CD4-positive, alpha-beta T cell treated with Interleukin-17A for 4 hours (primary cell): ENCODE results near the gene SYNDIG1.

ENCODE experiments used
- DNase-seq: peaks from one replicate; pipeline ENCODE4 v3.0.0-alpha.2; 2020; ENCODE audit warnings: mixed read lengths

Gene SYNDIG1

DNA sequence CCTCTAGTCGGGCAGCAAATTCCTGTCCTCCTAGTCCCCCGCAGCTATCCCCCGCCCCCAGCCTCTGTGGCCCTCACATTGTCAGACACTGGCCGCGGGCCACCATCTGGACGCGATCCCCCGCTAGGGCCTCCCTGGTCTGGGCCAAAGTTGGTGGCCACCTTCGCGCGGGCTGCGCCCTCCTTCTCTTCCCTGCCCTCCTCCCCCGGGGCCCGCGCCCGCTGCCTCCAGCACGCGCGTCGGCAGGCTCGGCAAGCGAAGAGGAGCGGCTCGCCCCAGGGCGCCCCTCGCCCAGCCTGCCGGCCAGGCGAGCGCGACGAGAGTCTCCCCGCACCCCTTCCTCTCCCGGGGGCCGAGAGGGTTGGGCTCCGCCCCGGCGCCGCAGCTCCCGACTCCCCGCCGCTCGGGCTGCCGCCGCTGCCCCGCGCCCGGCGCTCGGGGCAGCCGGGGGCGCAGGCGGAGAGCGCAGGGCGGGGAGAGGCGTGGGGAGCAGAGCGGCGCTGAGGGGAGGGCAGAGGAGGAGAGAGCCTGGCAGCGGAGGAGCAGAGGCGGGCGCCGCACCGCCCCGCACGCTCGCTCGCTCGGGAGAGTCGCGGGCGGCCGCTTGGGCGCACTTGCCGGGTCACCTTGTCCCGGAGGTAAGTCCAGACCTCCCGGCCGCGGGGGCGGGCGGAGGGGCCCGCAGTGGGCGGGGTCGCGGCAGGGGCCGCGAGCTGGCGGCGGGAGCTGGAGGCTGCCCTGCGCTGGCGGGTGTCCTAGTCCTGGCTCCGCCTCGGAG, at the start of gene SYNDIG1:
Gene SYNDIG1, plus strand, starts transcription at position 514 of the 778 bp plus-strand sequence. CDS start 73,469 bp downstream, outside the sequence.
- DNase-seq, result no peak

DNA sequence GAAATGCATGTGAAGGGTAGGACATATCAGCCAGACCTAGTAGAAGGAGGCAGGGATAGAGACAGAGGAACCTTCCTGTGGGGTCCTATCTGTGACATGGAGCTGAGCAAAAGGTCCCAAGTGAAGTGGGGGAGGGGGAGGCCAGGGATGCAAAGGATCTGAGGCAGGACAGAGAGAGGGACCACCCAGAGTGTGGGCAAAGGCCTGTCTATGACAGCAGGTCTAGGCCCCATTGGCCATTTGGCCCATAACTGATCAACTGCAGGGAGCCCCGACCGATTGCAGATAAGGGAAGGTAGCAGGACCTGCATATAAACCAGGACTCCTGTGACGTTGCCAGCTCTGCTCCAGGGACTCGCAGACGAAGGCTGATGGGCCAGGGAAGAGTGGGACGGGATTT, 49.6 kb upstream of the SYNDIG1 start:
- DNase-seq, result no peak

DNA sequence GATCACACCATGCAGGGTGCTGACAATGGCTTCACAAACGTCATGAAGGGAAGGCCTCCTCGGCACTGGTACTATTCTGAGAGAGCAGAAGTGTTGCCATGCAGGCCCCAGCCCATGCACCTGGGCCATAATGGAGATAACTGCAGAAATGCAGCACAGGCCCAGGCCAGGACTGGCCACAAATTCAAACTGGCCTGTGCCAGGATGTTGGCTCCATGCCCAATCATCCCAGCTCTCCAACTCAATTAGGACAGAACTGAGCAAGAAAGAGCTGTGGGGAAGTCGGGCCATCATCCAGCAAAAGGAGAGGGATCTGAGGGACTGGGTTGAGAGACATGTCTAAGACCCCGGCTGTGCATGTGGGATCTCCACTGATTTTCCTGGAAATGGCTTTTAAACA, 48.9 kb upstream of the SYNDIG1 start:
- DNase-seq, result no peak

DNA sequence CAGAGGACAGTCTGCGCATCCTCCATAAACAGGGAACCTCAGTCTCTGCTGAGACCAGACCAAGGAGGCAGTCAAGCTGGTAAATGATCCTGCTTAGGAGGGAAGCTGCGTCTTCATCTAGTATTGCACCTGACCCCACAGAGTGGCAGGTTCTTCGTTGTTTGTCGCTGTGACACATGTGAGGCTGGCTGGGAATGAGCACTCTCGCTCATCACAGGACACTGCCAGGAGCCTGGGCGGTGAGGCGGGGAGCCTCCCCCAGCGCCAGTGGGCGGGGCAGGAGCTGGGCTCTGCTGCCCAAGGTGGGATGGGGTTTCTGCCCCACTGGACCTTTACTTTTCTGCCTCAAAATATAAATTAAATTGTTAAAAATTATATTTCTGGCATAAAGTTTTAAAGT, 48.4 kb upstream of the SYNDIG1 start:
- DNase-seq, result no peak

DNA sequence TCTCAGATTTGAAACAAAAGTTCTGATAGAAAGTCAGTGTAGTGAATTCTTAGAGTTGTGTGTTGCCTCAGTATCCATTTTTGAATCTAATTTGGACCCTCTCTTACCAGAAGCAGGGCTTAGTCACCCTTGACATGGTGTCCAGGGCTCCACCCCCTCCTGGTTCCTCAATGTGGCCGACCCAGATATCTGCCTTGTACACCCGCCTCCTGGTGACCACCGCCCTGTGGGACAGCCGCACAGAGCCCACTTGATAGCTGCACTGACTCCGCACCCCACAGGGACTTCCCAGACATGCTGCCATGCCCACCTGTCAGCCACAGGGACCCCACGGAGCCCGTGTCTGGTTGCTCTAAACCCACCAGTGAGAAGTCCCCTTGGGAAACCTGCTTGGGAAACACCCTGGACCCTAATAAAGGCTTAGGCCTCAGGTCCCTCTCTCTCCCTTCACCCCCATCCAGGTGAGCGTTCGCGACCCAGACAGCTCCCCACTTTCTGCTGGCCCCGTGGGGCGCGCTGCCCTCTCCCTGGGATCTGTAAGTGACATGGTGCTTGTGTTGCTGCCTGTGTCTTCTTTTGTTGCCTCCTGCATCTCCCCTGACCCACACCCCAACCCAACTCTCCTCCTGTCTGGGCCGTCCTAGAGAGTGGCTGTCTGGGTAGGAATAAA, 47.2 kb upstream of the SYNDIG1 start:
- no peak for DNase-seq

DNA sequence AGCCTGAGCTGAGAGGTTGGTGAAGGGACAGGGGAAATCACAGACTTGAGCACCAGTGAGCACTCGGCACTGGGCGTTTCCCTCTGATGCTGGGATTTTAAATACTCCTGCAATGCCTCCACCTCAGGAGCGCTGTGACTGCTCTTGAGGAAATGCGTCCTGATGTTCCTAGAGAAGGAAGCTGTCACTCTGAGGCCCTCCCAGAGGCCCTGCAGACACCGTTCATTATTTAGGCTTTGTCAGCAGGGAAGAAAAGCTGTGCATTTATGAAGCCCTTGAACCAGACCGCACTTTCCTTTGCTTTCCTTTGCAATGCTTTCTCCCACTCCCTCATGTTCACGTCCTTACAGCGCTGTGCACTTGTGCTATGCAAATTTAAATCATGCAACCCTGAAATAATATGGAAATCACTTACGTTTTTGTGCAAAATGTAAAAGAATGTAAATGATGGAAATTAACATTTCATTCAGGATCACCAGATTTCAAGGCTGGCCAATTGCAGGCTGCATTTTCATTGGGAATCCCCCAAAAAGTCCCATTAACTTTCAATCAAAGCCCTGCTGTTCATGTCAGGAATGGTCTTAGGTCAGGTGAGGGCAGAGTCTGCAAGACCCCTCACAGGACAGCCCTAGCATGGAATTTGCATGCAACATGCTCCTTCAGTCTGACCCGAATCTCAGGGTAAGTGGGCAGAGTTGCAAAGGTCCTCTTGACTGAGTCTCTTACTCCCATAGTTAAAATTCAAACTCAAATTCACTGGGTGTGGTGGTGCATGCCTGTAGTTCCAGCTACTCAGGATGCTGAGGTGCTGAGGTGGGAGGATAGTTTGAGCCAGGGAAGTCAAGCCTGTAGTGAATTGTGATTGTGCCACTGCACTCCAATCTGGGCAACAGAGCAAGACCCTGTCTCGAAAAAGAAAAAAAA, 45.8 kb upstream of the SYNDIG1 start:
- DNase-seq, result no peak

DNA sequence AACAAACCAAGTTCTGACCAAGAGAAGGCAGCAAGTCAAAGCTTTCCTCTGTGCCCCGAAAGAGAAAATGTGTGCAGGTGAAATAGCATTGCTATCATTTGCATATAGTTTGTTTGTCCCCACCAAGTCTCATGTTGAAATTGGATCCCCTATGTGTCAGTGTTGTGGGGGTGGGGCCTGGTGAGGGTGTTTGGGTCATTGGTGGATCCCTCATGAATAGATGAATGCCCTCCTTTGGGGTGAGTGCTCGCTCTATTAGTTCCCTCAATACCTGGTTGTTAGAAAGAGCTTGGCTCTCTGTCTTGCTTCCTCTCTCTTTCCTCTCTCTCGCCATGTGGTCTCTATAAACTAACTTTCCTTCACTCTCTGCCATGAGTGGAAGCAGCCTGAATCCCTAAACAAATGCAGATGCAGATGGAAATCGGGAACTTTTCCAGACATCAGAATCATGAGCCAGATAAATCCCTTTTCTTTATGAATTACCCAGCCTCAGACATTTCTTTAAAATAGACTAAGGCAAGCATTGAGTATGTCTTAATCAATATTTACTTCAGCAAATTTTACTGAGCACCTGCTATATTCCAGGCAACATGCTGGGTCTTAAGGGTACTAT, 43.8 kb upstream of the SYNDIG1 start:
- no peak for DNase-seq

DNA sequence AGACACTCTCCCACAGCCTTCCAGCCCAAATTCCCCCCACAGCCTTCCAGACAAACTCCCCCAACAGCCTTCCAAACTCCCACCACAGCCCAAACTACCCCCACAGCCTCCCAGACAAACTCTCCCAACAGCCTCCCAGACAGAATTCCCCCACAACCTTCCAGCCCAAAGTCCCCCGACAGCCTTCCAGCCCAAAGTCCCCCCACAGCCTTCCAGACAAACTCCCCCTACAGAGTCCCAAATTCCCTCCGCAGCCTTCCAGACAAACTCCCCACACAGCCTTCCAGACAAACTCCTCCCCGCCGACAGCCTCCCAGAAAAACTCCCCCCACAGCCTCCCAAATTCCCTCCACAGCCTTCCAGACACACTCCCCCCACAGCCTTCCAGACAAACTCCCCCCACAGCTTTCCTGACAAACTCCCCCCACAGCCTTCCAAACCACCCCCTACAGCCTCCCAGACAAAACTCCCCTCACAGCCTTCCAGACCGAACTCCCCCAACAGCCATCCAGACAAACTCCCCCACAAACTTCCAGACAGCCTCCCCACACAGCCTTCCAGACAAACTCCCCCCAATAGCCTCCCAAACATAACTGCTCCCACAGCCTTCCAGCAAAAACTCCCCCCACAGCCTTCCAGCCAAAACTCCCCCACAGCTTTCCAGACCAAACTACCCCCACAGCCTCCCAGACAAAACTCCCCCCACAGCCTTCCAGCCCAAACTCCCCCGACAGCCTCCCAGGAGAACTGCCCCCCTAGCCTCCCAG, 38.0 kb upstream of the SYNDIG1 start:
- no peak for DNase-seq

DNA sequence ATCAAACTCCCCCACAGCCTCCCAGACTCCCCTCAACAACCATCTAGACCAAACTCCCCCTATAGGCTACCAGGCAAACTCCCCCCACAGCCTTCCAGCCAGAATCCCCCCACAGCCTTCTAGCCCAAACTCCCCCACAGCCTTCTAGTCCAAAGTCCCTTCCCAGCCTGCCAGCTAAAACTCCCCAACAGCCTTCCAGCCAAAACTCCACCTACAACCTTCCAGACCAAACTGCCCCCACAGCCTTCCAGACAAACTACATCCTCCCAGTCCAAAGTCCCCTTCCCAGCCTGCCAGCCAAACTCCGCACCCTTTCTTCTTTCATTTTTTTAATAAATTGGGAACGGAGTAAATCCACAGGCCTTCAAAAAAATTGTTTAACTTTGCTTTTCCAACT, 37.4 kb upstream of the SYNDIG1 start:
- no peak for DNase-seq

DNA sequence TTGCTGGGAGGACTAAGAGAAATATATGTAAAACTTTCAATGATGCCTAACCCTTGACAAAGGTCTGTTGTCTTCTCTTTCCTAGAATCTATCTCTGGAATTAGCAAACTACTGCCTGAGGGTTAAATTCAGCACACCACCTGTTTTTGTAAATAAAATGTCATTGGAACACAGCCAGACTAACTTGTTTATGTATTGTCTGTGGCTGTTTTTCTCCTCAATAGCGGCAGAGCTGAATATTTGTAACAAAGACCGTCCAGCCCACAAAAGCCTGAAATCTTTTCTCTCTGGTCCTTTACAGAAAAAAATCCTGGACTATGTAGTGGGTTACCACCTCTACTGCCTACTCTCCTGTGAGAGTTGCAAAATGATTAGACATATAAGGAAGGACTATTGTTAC, 33.3 kb upstream of the SYNDIG1 start:
- no peak for DNase-seq

DNA sequence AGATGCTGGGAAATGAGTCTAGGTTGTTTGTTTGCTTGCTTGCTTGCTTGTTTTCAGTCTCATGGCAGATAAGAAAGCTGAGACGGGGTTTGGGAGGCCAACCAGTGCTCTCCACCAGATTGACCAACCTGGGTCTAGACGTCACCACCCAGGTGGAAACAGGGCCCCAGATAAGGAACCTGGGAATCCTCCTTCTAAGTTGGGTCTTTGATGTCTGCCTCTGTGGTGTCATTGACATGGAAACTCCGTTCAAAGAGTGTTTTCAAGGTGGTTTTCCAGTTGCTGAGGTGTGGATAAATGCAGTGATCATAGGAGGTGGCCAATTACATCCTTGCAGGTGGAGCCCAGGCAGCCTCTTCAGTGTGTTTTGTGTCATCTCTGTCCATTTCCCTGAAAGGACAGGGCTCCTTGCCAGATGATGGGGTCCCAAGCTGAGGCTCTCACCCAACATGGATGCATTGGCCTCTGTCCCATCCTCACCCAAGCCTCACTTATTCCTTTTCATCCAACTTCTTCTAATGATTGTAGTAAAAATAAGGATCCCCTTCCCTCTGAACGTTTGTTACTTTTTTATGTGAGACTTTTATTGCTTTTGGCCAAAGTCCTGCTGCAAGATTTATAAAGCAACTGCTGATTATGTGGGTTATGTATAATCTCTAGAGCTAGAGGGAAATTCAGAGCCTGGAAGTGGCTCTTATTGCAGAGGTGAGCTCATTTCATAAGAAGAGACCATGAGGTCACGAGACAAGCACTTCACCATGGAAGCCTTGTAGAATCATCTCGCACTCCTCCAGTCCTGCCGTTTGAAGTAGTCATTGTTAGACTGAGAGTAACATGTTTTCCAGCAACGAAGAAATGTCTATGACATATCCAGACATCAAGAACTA, 32.0 kb upstream of the SYNDIG1 start:
- no peak for DNase-seq

DNA sequence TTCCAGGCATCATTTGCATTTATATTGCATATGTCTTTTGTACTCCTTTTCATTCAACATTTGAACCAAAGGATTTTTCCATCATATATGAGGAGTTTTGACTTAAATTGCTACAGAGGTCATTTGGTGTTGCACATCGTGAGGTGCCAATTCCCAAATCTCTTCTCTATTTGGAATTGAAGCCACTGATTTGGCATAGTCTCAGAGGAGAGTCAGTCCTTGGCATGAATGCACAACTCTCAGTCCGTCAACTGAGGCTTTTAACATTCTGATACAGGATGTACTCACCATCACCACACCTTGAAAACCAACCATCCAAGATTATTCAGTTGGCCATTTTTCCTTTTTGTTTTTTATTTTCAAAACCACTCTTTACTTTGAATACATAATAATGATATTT, 31.1 kb upstream of the SYNDIG1 start:
- no peak for DNase-seq

DNA sequence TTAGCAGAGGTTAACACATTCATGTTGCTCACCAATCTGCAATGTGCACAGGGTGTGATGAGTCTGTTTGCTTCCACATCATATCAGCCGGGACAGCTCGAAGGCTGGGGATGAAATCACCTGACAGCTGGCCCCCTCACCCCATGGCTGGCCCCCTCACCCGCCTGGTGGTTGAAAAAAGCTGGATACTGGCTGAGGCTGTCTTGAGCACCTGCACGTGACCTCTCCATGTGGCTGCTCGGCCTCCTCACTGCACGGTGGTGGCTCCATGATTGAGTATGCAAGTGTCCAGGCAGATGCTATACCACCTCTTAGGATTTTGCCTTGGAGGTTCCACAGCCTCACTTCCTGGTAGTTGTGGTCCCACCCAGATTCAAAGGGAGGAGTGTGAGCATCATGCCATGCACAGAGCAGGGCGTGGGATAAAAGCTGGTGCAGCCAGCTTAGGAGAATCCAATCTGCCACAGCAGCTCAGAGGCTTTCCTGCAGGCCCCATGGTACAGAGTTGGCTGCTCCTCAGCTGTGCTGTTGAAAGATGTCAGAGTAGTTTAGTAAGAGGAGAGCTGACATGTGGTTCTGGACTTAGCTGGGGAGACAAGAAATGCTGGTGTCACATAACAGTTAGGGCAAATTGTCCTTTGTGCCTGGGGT, 29.6 kb upstream of the SYNDIG1 start:
- no peak for DNase-seq

DNA sequence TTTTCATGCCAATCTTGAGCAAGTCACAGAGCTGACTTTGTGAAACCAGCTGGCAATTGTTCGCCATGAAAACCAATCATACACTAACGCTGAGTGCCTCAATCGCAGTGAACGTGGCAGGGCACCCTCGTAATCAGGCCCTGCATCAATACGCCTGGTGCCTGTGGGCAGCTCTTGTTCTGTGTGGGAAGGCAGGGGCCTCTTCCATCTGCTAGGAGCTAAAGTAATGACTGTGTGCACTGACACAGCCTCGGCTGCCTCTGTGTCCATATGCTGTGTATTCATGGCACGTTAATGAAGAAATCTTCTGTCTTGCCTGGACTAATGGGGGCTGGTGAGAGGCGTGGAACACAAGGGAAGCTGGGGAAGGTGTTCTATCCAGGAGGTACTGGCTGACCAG, 27.8 kb upstream of the SYNDIG1 start:
- no peak for DNase-seq

DNA sequence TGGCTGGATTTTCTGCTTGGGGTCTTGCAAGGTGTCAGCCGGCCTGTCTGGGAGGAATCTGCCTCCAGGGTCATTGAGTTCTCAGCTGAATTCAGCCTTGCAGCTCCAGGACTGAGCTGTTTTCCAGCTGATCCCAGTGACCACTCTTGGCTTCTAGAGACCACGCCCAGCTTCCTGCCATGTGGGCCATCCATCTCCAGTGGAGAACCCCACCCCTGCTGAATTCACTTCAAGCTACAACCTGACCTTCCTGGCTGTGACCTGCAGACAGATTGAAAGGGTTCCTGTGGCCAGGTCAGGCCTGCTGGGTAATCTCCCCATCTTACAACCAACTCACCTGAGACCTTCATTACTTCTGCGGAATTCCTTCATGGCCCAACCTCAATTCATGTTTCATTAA, 26.5 kb upstream of the SYNDIG1 start:
- no peak for DNase-seq

DNA sequence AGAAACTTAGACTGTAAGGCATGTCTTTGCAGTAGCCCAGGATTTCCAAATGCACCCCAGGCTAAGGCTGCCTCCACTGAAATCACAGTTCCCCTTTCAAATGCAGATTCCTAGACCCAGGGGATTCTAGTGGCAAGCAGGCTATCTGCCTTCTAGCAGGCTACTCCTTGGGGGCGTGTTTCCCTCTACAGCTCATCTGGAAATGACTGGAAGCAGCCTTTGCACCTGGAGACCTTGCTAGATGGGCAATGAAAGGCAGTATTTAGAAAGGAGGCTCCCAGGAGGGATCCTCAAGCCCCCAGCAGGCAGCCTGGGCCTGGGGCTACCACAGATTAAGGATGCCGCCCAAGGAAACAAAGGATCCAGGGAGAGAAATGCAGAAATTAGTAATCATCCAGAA, 26.0 kb upstream of the SYNDIG1 start:
- DNase-seq, result no peak

DNA sequence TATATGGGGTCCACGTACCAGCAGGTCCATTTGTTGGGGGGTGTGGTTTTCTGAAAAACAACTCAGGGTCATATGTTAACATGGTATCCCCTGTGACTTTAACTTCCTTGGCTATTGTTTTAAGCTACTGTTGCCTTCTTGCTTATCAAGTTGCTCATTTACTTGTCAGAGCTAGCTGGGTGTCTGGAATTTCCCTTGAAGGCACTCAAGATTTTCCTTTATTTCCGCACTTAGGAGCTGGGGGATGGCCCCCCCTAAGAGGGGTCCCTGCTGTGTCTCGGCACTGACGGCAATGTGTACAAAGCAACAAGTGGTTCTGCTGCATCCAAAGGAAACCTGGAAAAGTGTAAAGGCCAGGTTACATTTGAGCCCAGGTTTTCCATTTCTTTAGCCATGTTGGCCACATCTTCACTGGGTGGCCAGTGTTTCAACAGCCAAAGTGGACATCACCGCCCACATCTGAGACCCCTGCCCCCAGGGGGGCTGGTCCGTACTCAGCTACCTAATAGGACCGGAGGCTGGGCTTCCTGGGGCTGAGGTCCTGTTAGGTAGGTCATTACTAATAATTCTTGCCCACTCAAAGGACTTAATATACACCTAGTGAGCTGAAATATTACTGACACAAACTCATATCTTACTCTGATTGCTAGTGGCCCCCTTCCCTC, 24.8 kb upstream of the SYNDIG1 start:
- no peak for DNase-seq

DNA sequence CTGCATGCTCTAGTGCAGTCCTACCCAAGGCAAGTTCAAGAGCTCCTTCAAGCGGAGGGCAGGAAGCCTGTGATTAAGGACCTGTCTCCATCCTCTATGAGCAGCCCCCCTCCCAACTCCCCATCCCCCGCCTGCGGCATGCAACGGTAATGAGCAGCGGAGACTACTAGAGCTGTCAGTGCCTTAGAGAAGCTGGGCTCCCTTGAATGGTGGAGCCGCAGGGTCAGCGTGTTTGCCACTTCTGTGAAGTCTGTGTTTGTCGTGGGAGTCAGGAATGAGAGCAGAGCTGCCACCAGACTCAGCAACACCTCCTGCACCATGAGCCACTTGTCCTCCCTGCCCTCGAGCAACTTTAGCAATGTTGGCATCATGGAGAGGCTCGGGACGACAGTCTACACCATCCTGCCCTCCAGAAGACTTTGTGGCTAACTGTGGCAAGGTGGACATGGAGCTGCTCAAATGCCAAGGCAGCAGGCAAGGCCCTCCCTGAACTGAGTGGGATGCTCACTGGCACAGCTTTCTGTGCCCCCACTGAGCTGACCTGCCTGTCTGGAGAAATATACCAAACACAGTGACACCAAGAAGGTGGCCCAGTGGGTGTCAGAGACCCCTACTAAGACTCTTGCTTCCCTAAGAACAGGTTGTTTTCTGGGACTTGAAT, 23.8 kb upstream of the SYNDIG1 start:
- no peak for DNase-seq

DNA sequence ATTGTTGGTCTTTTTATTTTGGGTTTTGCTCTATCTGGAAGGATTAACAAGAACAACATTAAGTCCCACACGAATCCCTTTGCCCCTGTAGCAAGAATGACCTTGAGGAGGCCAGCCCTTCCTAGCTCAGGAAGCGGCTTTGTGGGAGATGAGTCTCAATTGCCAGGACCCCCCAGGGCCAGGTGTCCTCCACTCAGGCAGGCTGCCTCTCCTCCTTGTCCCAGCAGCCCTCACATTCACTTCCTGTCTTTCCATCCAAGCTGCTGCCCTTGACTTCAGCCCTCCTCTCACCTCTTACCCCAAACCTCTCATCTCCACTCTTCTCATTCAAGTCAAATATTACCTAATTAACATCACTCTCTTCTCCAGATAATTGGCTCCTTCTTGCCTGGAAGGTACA, 22.6 kb upstream of the SYNDIG1 start:
- DNase-seq, result no peak

DNA sequence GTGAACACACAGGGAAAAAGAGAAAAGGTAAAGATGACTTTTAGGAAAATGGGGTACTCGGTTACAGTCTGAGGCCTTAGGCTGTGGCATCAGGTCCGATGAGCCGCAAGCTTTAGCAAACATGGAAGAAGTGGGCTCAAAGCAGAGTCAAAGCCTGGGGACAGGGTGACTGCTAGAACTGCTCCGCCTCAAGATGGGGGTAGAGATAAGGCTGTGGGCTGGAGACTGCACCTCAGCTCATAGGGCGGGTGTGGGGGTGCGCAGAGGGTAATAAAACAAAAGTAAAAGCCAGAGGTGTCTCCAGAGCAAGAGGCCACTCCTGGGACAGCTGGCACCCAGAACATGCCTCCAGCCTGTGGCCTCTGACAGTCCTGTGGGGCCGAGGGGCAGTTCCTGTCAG, 21.3 kb upstream of the SYNDIG1 start:
- DNase-seq, result no peak
